GM19397 (cell line): ENCODE measurements around the gene DUSP1.
"Not testable (repeated sequence)": the region's sequence is repeated elsewhere in the genome, so short reads cannot be mapped to it uniquely, and the experiment has no call there.

Experiments
- ATAC-seq: cut with Tn5 transposase; IDR thresholded peaks from one replicate; pipeline ENCODE4 v1.9.1; 2021; ENCODE audit warnings: mild to moderate bottlenecking, moderate library complexity; ENCODE audit not compliant: unreplicated experiment

DUSP1 gene

GRCh38 chr5:172798422-172799215 lies 27.6 kb upstream of the DUSP1 start:
- no peak for ATAC-seq

DNA sequence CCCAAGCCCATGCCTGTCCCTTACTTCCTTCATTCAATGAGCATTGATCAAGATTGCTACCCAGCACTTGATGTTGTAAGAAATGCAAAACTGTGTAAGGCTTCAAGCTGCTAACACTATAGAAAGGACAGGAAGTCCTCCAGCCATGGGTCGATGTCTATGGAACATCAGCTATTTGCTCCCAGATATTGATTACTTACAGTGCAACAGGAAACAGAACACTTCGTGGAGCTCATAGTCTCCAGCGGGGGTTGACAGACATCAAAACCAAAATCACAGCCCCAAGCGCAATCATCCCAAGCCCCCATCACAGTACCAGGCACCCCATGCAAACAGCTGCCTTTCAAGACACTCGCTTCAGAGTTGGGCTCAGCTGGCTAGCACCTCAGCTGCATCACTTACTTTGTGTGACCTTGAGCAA lies 26.8 kb upstream of the DUSP1 start:
- ATAC-seq, result no peak

GRCh38 chr5:172796306-172796705 lies 25.3 kb upstream of the DUSP1 start:
- no peak for ATAC-seq

- ATAC-seq, result no peak
Observed at GRCh38 chr5:172795318-172795977, 24.5 kb upstream of the DUSP1 start.

GRCh38 chr5:172793577-172794488 lies 22.8 kb upstream of the DUSP1 start:
- ATAC-seq, result no peak

DNA sequence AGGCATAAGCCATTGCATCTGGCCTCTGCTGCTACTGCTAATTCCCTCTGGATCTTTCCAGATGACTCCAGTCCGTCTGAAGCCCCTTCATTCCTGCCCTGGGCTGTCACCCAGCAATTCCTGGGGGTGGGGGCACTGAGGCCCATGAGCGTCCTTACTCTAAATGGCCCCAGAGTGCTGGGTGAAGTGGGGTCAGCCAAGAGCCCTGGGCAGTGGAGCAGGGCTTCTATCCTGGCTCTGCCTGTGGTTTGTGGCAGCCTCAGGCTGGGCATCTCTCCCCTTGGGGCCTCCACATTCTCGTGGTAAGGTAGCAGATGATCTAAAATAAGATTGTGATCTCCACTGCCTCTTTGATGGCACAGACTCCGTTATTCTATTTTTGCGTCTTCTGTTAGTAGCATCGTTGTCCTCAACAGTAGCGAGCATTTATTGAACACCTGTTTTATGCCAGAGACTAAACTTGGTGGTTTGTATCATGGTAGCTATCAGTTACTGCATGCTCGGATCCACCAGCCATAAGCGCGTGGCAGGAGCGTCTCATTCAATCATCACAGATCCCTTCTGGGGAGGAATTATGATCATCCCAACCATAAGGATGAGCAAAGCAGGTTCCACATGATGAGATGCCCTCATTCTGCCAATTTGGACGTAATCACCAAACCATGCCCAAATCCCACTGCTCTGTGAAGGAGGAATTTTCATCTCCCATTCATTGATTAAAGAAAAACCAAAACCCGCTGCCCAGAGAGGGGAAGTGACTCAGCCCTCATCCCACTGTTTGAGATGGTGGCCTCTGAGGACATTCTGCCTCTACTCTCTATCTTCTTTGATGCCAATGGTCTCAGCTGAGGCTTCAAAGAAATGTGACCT lies 21.9 kb upstream of the DUSP1 start:
- no peak for ATAC-seq

DNA sequence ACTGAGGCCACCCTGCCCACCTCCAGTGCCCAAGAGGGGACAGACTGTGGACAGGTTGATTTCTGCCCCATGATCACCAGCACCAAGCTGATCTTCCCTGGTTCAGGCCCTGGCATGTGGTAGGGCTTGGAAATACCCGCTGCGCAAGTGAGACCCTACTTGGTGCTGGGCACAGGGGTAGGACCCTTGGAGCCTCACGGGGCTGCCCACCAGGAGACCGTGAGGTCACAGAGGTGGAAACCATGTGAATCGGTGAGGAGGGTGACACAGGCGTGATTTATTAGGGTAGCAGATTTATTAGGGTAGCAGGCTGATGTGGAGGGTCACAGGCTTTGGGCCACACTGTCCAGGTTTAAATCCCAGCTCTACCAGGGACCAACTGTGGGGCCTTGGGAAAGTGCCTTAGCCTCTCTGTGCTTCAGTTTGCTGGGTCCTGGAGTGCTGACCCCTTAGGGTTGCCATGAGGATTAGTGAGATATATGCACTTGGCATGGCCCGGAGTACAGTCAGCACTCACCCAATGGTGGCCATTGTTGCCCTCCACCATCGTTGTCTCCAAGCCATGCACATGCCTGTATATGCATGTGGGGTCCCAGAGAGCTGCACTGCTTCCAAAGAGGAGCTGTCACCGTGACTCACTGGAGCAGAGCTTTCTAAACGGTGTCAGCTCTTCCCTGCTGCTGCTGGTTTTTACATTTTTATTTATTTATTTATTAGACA lies 20.9 kb upstream of the DUSP1 start:
- no peak for ATAC-seq

- ATAC-seq, result no peak
Observed at GRCh38 chr5:172791286-172791685, 20.3 kb upstream of the DUSP1 start.

DNA sequence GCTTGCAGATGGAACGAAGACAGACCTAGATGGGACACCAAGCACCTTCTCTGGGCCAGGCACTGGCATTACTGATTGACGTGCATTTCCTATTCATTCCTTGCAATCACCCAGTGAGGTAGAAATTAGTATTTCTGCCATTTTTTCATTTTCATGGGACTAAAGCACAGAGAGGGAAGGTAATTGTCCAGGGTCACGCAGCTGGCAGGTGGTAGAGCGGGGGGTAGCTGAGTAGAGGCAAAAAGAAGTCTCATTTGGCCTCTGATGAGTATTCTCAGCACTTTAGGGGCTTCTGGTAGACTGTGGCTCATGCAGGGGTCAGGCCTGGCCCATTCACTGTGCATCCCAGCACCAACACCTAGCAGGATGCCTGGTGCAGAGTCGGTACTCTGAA lies 19.5 kb upstream of the DUSP1 start:
- ATAC-seq, result no peak

DNA sequence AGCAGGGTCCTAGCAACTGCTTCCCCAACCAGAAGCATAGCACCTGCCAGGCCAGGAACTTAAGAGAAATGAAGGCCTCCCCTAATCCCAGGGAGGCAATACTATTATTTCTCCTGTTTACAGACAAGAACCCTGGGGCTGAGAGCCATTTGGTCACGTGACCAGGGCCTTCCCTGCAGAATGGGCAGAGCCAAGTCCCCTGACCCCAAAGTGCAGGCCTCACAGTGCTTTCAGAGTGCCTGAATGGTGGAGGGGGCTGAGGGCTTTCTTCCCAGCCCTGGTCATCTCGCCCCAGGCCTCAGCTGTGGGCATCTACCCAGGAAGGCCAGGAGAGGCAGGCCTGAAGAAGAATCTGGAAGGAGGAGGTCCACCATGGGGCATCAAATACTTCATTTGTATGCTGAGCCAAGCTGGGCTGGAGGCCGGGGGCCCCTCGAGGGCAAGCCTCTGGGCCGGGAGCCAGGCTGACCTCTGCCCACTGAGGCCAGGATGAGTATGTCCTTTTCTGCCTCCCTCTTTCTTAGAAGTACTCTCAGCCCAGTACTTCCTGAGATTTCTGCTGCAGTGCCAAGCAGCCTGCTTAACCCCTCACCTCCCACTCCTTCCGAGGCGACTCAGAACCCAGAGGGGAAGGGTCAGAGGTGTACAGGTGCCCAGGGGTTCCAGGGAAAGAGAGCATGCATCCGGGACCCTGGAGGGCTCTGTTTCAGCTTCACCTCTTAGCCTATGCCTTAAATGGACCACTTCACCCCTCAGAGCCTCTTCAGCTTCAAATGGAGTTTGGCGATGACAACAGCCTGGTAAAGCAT lies 18.9 kb upstream of the DUSP1 start:
- no peak for ATAC-seq

DNA sequence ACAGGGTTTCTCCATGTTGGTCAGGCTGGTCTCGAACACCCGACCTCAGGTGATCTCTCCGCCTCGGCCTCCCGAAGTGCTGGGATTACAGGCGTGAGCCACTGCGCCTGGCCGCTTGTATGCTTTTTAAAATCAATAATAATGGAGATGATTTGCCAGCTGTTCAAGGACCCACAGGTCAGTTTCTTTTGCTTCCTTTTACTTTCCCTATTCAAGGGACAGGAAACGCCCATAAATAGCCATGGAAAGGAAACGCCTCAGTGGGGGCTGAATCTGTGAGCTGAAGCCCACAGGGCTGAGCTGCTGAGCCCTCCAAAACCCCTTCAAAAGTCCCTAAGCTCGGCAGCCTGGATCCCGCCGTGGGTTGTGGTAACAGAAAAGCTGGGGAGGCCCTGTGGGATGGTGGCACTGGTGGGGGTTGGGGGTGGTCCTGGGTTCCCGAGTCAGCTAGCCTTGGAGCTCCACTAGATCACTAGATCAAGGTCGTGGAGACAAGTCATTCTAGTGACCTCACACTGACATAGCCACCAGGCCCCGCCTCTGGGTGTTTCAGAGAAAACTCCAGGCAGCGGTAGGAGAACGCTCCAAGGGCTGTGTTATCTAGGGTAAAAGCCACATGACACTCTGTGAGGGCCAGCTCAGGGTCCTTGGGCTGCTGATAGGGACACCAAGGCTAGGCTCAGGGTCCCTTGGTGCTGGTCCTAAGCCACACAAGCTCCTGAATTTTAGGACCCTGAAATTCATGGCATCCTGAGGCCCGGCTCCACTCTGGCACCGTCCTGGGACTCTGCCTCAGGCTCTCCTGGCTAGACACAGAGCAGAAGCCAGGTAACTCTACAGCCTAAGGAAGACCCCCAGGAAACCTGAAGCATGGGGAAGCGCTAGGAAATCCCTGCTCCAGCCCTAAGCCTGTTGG lies 18.0 kb upstream of the DUSP1 start:
- no peak for ATAC-seq

- not testable (repeated sequence) for ATAC-seq
Observed at GRCh38 chr5:172787538-172787937, 16.5 kb upstream of the DUSP1 start.

DNA sequence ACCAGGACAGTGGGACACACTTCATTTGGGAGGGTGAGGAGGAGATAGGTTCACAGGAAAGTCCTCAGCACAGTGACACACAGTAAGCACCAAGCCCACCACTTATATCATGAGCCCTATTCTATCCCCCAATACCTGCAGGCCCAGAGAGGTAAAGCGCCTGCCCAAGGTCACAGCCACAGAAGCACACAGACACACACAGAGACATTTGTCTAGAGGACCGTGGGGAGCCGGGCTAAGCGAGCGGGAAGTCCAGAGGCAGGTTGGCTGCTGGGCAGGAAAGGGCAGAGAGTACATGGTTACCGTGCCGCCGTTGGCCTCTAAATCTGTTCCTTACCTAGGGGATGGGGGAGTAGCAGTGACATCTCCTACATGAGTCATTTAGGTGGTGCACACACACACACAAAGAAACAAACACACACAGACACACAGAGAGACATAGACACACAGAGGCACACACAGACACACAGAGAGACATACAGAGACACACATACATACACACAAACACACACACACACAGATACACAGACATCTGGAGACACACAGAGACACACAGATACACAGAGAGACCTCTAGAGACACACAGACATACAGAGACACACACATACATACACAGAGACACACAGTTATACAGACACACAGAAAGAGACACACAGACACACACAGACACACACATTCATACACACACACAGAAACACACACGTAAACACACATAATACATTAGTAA lies 15.9 kb upstream of the DUSP1 start:
- no peak for ATAC-seq

DNA sequence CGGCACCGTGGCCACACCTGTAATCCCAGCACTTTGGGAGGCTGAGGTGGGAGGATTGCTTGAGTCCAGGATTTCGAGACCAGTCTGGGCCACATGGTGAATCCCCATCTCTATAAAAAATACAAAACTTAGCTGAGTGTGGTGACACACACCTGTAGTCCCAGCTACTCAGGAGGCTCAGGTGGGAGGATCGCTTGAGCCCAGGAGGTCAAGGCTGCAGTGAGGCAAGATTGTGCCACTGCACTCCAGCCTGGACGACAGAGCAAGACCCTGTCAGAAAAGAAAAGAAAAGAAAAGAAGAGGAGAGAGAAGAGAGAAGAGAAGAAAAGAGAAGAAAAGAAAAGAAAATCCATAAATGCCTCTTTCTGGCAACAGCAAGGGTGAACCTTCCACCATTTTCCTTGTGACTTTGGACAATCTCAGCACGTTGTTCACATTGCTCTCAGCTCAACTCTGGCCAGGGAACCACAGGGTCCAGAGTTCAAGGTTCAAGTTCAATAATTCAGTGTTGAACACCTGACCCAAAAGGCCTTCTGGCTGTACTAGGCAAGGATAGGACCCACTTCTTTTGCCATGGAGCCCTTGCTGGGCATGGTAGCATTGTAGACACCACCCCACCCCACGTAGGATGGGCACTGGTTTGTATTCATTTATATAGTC lies 14.6 kb upstream of the DUSP1 start:
- ATAC-seq, result no peak

DNA sequence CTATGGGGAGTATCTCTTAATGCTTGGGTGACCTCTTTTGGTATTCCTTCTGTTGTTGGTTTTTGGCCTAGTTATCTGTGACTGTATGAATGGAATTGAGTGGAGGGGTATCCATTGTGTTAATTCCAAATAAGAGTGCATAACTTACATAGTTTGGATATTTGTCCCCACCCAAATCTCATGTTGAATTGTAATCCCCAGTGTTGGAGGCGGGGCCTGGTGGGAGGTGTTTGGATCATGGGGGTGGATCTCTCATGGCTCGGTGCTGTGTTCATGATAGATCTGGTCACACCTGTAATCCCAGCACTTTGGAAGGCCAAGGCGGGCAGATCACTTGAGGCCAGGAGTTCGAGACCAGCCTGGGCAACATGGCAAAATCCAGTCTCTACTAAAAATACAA lies 13.2 kb upstream of the DUSP1 start:
- not testable (repeated sequence) for ATAC-seq

DNA sequence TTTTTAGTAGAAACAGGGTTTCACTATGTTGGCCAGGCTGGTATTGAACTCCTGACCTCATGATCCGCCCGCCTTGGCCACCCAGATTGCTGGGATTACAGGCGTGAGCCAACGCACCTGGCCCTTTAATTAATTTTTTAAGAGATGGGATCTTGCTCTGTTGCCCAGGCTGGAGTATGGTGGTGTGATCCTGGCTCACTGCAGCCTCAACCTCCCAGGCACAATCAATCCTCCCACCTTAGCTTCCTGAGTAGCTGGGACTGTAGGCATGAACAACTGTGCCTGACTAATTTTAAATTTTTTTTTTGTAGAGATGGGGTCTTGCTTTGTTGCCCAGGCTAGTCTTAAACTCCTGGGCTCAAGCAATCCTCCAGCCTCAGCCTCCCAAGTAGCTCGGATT lies 12.3 kb upstream of the DUSP1 start:
- not testable (repeated sequence) for ATAC-seq
